ENCODE measurements around the gene COP1. TPM values are rescaled to one million over a fixed set of nuclear protein-coding genes. Genes with fewer than 3 reads are reported as not detected.

COP1 gene
- total RNA-seq, 4 donors from 2014 or later = 74.1 to 104 (median 87.5) TPM

GRCh38 chr1:176193023-176193422 lies 14.1 kb downstream of the COP1 start:
- H3K9me3 ChIP-seq = no peaks in the 10 kb centered on the region
- no peak for DNase-seq (ENCODE audit: low spot score in 2 of 2)
- H3K27me3 ChIP-seq = no peaks in the 10 kb centered on the region
- no peak overlapping the region for H3K27ac ChIP-seq
- no peak overlapping the region for H3K4me3 ChIP-seq
- H3K4me1 ChIP-seq = peaks cover 0 to 13% (median 0%) of the 10 kb centered on the region in 4 donors
- 76 to 78% methylated on average over 1 of the region's 1 CpG for WGBS, 2 donors
- H3K36me3 ChIP-seq = no peaks in the 10 kb centered on the region
- TF ChIP-seq CTCF (IDR thresholded peaks at IDR 0.05) = no peak
- no peak for TF ChIP-seq POLR2A (IDR thresholded peaks at IDR 0.05)
- no peak for TF ChIP-seq EP300 (IDR thresholded peaks at IDR 0.05)

- Histone ChIP-seq H3K4me1 (peaks cover 0 to 18% (median 0%) of the 10 kb centered on the region in 4 donors), H3K9me3 (no peaks in the 10 kb centered on the region), H3K36me3 (no peaks in the 10 kb centered on the region), H3K27me3 (no peaks in the 10 kb centered on the region), H3K27ac (no peak overlapping the region), H3K4me3 (no peak overlapping the region)
- DNase-seq (ENCODE audit: low spot score in 2 of 2) = no peak
- TF ChIP-seq CTCF (IDR thresholded peaks at IDR 0.05) (no peak), EP300 (IDR thresholded peaks at IDR 0.05) (no peak), POLR2A (IDR thresholded peaks at IDR 0.05) (no peak)
- WGBS, 2 donors = 95 to 98% methylated on average over 2 of the region's 2 CpGs
Measured at GRCh38 chr1:176188604-176189003, 18.5 kb downstream of the COP1 start.

GRCh38 chr1:176187001-176187400 lies 20.1 kb downstream of the COP1 start:
- Histone ChIP-seq H3K36me3 (no peaks in the 10 kb centered on the region), H3K27me3 (no peaks in the 10 kb centered on the region), H3K4me3 (no peak overlapping the region), H3K27ac (no peak overlapping the region), H3K9me3 (no peaks in the 10 kb centered on the region), H3K4me1 (peaks cover 0 to 16% (median 3%) of the 10 kb centered on the region in 4 donors)
- WGBS, 2 donors = 82 to 84% methylated on average over 3 of the region's 3 CpGs
- DNase-seq (ENCODE audit: low spot score in 2 of 2) = no peak
- TF ChIP-seq EP300 (IDR thresholded peaks at IDR 0.05) (no peak), CTCF (IDR thresholded peaks at IDR 0.05) (no peak), POLR2A (IDR thresholded peaks at IDR 0.05) (no peak)

GRCh38 chr1:176183618-176184017 lies 23.5 kb downstream of the COP1 start:
- H3K9me3 ChIP-seq = no peaks in the 10 kb centered on the region
- DNase-seq (ENCODE audit: low spot score in 2 of 2) = no peak
- no peak overlapping the region for H3K27ac ChIP-seq
- peaks cover 0 to 14% (median 3%) of the 10 kb centered on the region in 4 donors for H3K4me1 ChIP-seq
- H3K4me3 ChIP-seq = no peak overlapping the region
- TF ChIP-seq CTCF (IDR thresholded peaks at IDR 0.05) = no peak
- TF ChIP-seq POLR2A (IDR thresholded peaks at IDR 0.05) = no peak
- TF ChIP-seq EP300 (IDR thresholded peaks at IDR 0.05) = no peak
- no peaks in the 10 kb centered on the region for H3K27me3 ChIP-seq
- H3K36me3 ChIP-seq = peaks cover 0 to 8% (median 0%) of the 10 kb centered on the region in 3 donors
- 37 to 41% methylated on average over 3 of the region's 3 CpGs for WGBS, 2 donors

- DNase-seq (ENCODE audit: low spot score in 2 of 2) = no peak
- Histone ChIP-seq H3K4me3 (no peak overlapping the region), H3K4me1 (peaks cover 0 to 9% (median under 1%) of the 10 kb centered on the region in 4 donors), H3K36me3 (peaks cover 0 to 27% (median 0%) of the 10 kb centered on the region in 3 donors), H3K27me3 (no peaks in the 10 kb centered on the region), H3K9me3 (no peaks in the 10 kb centered on the region), H3K27ac (no peak overlapping the region)
- WGBS, 2 donors = 85 to 91% methylated on average over 5 of the region's 5 CpGs
- TF ChIP-seq EP300 (IDR thresholded peaks at IDR 0.05) (no peak), CTCF (IDR thresholded peaks at IDR 0.05) (no peak), POLR2A (IDR thresholded peaks at IDR 0.05) (no peak)
Measured at GRCh38 chr1:176178316-176178715, 28.8 kb downstream of the COP1 start.

Measured in tibial nerve (tissue), 4 donors.